Omental fat pad (tissue), 4 donors: Measurements from ENCODE around the gene KCTD15. TPM values are rescaled to one million over a fixed set of nuclear protein-coding genes. Genes with fewer than 3 reads are reported as not detected.
"Not testable (repeated sequence)": the region's sequence is repeated elsewhere in the genome, so short reads cannot be mapped to it uniquely, and the experiment has no call there.

Experiments
- ATAC-seq: fragments of 150-250 bp; one replicate; pipeline ENCODE4 v1.9.1; 2016; ENCODE audit warnings: mild to moderate bottlenecking, moderate library complexity; ENCODE audit not compliant: low FRiP score
- DNase-seq: peaks from one replicate; pipeline ENCODE4 v3.0.0-alpha.2; 2019; ENCODE audit warnings: low spot score
- CTCF ChIP-seq, 3 donors: fragments of 450-650 bp; IDR thresholded peaks; one replicate each; pipeline ENCODE4 v1.5.1; 2016 to 2017; ENCODE audit warnings: antibody characterized with exemption in 3 of 3, mild to moderate bottlenecking in 3 of 3, moderate library complexity in 2 of 3
- total RNA-seq, 4 donors: library from RNA; depleted of rRNA; stranded (reverse); fragments of >200 nt; gene quantifications; one replicate each; pipeline ENCODE4 v1.1.0, GENCODE V29; 2016

Gene KCTD15
- total RNA-seq, 4 donors from 2014 or later, result 30.6 to 49.7 (median 38.2) TPM

- no peak for TF ChIP-seq CTCF (IDR thresholded peaks at IDR 0.05)
- no peak for ATAC-seq
- DNase-seq, result no peak
These were observed 16.9 kb downstream of the KCTD15 start for GRCh38 chr19:33813391-33814101.

GRCh38 chr19:33814181-33815165 is 17.8 kb downstream of the KCTD15 start:
- ATAC-seq (no peak), DNase-seq (no peak)

GRCh38 chr19:33815380-33816340 is 19.0 kb downstream of the KCTD15 start:
- no peak for TF ChIP-seq CTCF (IDR thresholded peaks at IDR 0.05)
- ATAC-seq (no peak), DNase-seq (no peak)

More at GRCh38 chr19:33814181-33815165, 17.8 kb downstream of the KCTD15 start:
- TF ChIP-seq CTCF (IDR thresholded peaks at IDR 0.05), result no peak

- no peak for TF ChIP-seq CTCF (IDR thresholded peaks at IDR 0.05)
- ATAC-seq (no peak), DNase-seq (no peak)
These were observed 21.7 kb downstream of the KCTD15 start for GRCh38 chr19:33818411-33818810.

- not testable (repeated sequence) for DNase-seq
These were observed 22.4 kb downstream of the KCTD15 start for GRCh38 chr19:33819078-33819477.

GRCh38 chr19:33819506-33819879 is 22.8 kb downstream of the KCTD15 start:
- no peak for TF ChIP-seq CTCF (IDR thresholded peaks at IDR 0.05)
- no peak for DNase-seq
- ATAC-seq, result no peak

More at GRCh38 chr19:33819078-33819477, 22.4 kb downstream of the KCTD15 start:
- ATAC-seq, result not testable (repeated sequence)
